Stimulated activated naive B cell treated with anti-CD40 and anti-IgM and Interleukin-4, amounts not matched to agents 10 μg/mL and 1 μg/mL and 100 μg/mL, for 72 hours (primary cell): ENCODE data around the gene DCLK2.

Source experiments
- ATAC-seq, 2 donors: fragments of 150-1000 bp; cut with Tn5 transposase; replicated peaks; 2 replicates each; pipeline ENCODE4 v1.10.0; 2021; ENCODE audit warnings: moderate library complexity in 1 of 2
- DNase-seq: peaks from one replicate; pipeline ENCODE4 v3.0.0; 2021
- H3K27ac Mint-ChIP-seq: one replicate; pipeline ENCODE4 v1.8.0; 2022; ENCODE audit warnings: mild to moderate bottlenecking, mixed read lengths
- H3K27me3 Mint-ChIP-seq, 2 donors: one replicate each; pipeline ENCODE4 v1.8.0; 2022; ENCODE audit warnings: mixed read lengths in 2 of 2
- H3K36me3 Mint-ChIP-seq, 2 donors: one replicate each; pipeline ENCODE4 v1.8.0; 2022; ENCODE audit warnings: mixed read lengths in 2 of 2, mild to moderate bottlenecking in 1 of 2
- H3K4me1 Mint-ChIP-seq, 2 donors: one replicate each; pipeline ENCODE4 v1.8.0; 2022; ENCODE audit warnings: mixed read lengths in 2 of 2, mild to moderate bottlenecking in 1 of 2
- H3K4me3 Mint-ChIP-seq, 2 donors: one replicate each; pipeline ENCODE4 v1.8.0; 2022; ENCODE audit warnings: mild to moderate bottlenecking in 2 of 2, mixed read lengths in 2 of 2, moderate library complexity in 1 of 2
- H3K9me3 Mint-ChIP-seq, 2 donors: one replicate each; pipeline ENCODE4 v1.8.0; 2022; ENCODE audit warnings: mixed read lengths in 2 of 2, mild to moderate bottlenecking in 1 of 2

DCLK2 gene

GRCh38 chr4:150297861-150298474 is 219.7 kb downstream of the DCLK2 start:
- no peak for DNase-seq
- peaks cover 0 to 1% of the 10 kb centered on the region in 2 donors for H3K9me3 Mint-ChIP-seq

GRCh38 chr4:150299816-150300215 is 221.6 kb downstream of the DCLK2 start:
- H3K4me3 Mint-ChIP-seq = no peak overlapping the region
- H3K27ac Mint-ChIP-seq = no peak overlapping the region
- H3K4me1 Mint-ChIP-seq = no peaks in the 10 kb centered on the region
- DNase-seq = no peak
- no peaks in the 10 kb centered on the region for H3K27me3 Mint-ChIP-seq
- H3K9me3 Mint-ChIP-seq = no peaks in the 10 kb centered on the region
- no peak for ATAC-seq
- H3K36me3 Mint-ChIP-seq = peaks cover 0 to under 1% of the 10 kb centered on the region in 2 donors

More at GRCh38 chr4:150297861-150298474, 219.7 kb downstream of the DCLK2 start:
- no peak for ATAC-seq
- H3K36me3 Mint-ChIP-seq = peaks cover 1 to 5% of the 10 kb centered on the region in 2 donors
- H3K27me3 Mint-ChIP-seq = no peaks in the 10 kb centered on the region
- H3K4me3 Mint-ChIP-seq = no peak overlapping the region
- no peaks in the 10 kb centered on the region for H3K4me1 Mint-ChIP-seq
- no peak overlapping the region for H3K27ac Mint-ChIP-seq

- H3K4me3 Mint-ChIP-seq = no peak overlapping the region
- H3K4me1 Mint-ChIP-seq = no peaks in the 10 kb centered on the region
- H3K27me3 Mint-ChIP-seq = no peaks in the 10 kb centered on the region
- H3K9me3 Mint-ChIP-seq = no peaks in the 10 kb centered on the region
- ATAC-seq = no peak
- no peak for DNase-seq
- H3K27ac Mint-ChIP-seq = no peak overlapping the region
- peaks cover 2 to 10% of the 10 kb centered on the region in 2 donors for H3K36me3 Mint-ChIP-seq
Measured at GRCh38 chr4:150302553-150302952, 224.3 kb downstream of the DCLK2 start.

- Mint-ChIP-seq H3K36me3 (peaks cover 4 to 13% of the 10 kb centered on the region in 2 donors), H3K4me1 (no peaks in the 10 kb centered on the region), H3K9me3 (no peaks in the 10 kb centered on the region), H3K27me3 (no peaks in the 10 kb centered on the region), H3K4me3 (no peak overlapping the region), H3K27ac (no peak overlapping the region)
- ATAC-seq (no peak), DNase-seq (no peak)
Measured at GRCh38 chr4:150305995-150306394, 227.8 kb downstream of the DCLK2 start.

- no peak overlapping the region for H3K27ac Mint-ChIP-seq
- H3K9me3 Mint-ChIP-seq = no peaks in the 10 kb centered on the region
- peaks cover 4 to 13% of the 10 kb centered on the region in 2 donors for H3K36me3 Mint-ChIP-seq
Measured at GRCh38 chr4:150306719-150307118, 228.5 kb downstream of the DCLK2 start.

More at GRCh38 chr4:150306719-150307118, 228.5 kb downstream of the DCLK2 start:
- no peaks in the 10 kb centered on the region for H3K27me3 Mint-ChIP-seq
- ATAC-seq = no peak
- DNase-seq = no peak
- H3K4me1 Mint-ChIP-seq = no peaks in the 10 kb centered on the region
- no peak overlapping the region for H3K4me3 Mint-ChIP-seq
